Natural killer cell (primary cell): ENCODE results near the gene USP6. TPM values are rescaled to one million over a fixed set of nuclear protein-coding genes. Genes with fewer than 3 reads are reported as not detected.
"Not testable (repeated sequence)": the region's sequence is repeated elsewhere in the genome, so short reads cannot be mapped to it uniquely, and the experiment has no call there.

Experiments used
- ATAC-seq, 3 donors: fragments of 150-1000 bp in 2 of 3; fragments of 200-7000 bp in 1 of 3; cut with Tn5 transposase; 1 replicate in 1 of 3; 2 replicates in 2 of 3; pipeline ENCODE4 v1.10.0; 2021; ENCODE audit warnings: mild to moderate bottlenecking in 2 of 3, moderate library complexity in 2 of 3
- DNase-seq, 2 donors: peaks; one replicate each; pipeline versions ENCODE4 v3.0.0 to v3.0.0-alpha.2; 2013 to 2021; ENCODE audit warnings: mixed read lengths in 1 of 2
- H3K27ac ChIP-seq: one replicate; pipeline ENCODE4 v1.5.1; 2013; ENCODE audit warnings: mild to moderate bottlenecking, low read length
- H3K27me3 ChIP-seq: one replicate; pipeline ENCODE4 v1.6.1; 2013; ENCODE audit warnings: low read length; ENCODE audit not compliant: control insufficient read depth, insufficient read depth
- H3K36me3 ChIP-seq: one replicate; pipeline ENCODE4 v1.6.1; 2013; ENCODE audit warnings: low read length; ENCODE audit not compliant: control insufficient read depth, insufficient read depth
- H3K4me1 ChIP-seq: one replicate; pipeline ENCODE4 v1.6.1; 2013; ENCODE audit warnings: low read length; ENCODE audit not compliant: control insufficient read depth, insufficient read depth
- H3K4me3 ChIP-seq: one replicate; pipeline ENCODE4 v1.5.1; 2013; ENCODE audit warnings: low read length
- H3K9me3 ChIP-seq: one replicate; pipeline ENCODE4 v1.6.1; 2013; ENCODE audit warnings: low read length; ENCODE audit not compliant: control insufficient read depth, insufficient read depth
- H3K27ac Mint-ChIP-seq, 2 donors: one replicate each; pipeline ENCODE4 v1.8.0; 2022; ENCODE audit warnings: mild to moderate bottlenecking in 2 of 2, mixed read lengths in 2 of 2, moderate library complexity in 1 of 2
- H3K27me3 Mint-ChIP-seq, 2 donors: one replicate each; pipeline ENCODE4 v1.8.0; 2022; ENCODE audit warnings: low read depth in 2 of 2, mixed read lengths in 2 of 2
- H3K36me3 Mint-ChIP-seq: one replicate; pipeline ENCODE4 v1.8.0; 2022; ENCODE audit warnings: mixed read lengths
- H3K4me1 Mint-ChIP-seq, 2 donors: one replicate each; pipeline ENCODE4 v1.8.0; 2022; ENCODE audit warnings: mixed read lengths in 2 of 2
- H3K4me3 Mint-ChIP-seq: one replicate; pipeline ENCODE4 v1.8.0; 2022; ENCODE audit warnings: mild to moderate bottlenecking, moderate library complexity, mixed read lengths
- H3K9me3 Mint-ChIP-seq, 2 donors: one replicate each; pipeline ENCODE4 v1.8.0; 2022; ENCODE audit warnings: mixed read lengths in 2 of 2
- CTCF ChIP-seq: fragments of 200-600 bp; IDR thresholded peaks from one replicate; pipeline ENCODE4 v1.8.0; 2022; ENCODE audit warnings: antibody characterized with exemption
- WGBS: methylation state at CpG from one replicate; pipeline ENCODE4 v1.1.7; 2013; ENCODE audit warnings: missing lambda C conversion rate; ENCODE audit not compliant: insufficient coverage; 5-methylcytosine and 5-hydroxymethylcytosine counted together
- intact Hi-C: fragments of 100-400 bp; cut with micrococcal nuclease; formaldehyde crosslinking; loops from one replicate; pipeline ENCODE4 v1.14.2; 2022
- total RNA-seq, 4 donors: library from RNA; stranded (reverse); fragments of 120-200 nt in 1 of 4; gene quantifications; one replicate each; pipeline versions ENCODE4 v1.2.3 to v1.2.4, GENCODE V29; 2013 to 2022

USP6 gene
- total RNA-seq, 3 donors from 2014 or later (not counting 1 experiment from before 2014, with no cell fraction given) = 0.07 to 0.34 (median 0.13) TPM

GRCh38 chr17:5132503-5133225 is 16.8 kb downstream of the USP6 start:
- intact Hi-C loops, H3K27me3 Mint-ChIP-seq, H3K4me3 Mint-ChIP-seq, H3K36me3 ChIP-seq, H3K9me3 Mint-ChIP-seq, H3K4me3 ChIP-seq, H3K36me3 Mint-ChIP-seq, H3K27me3 ChIP-seq, H3K4me1 Mint-ChIP-seq, ATAC-seq, H3K4me1 ChIP-seq, H3K9me3 ChIP-seq, H3K27ac ChIP-seq, H3K27ac Mint-ChIP-seq, DNase-seq: not testable (repeated sequence)
- WGBS = 88% methylated on average over 15 of the region's 15 CpGs

GRCh38 chr17:5133311-5133710 is 17.5 kb downstream of the USP6 start:
- Mint-ChIP-seq H3K9me3 (no peaks in the 10 kb centered on the region), H3K27ac (no peak overlapping the region), H3K36me3 (no peaks in the 10 kb centered on the region), H3K4me3 (no peak overlapping the region), H3K27me3 (peaks cover 0 to 2% of the 10 kb centered on the region in 2 donors), H3K4me1 (no peaks in the 10 kb centered on the region)
- TF ChIP-seq CTCF = no peak
- Histone ChIP-seq H3K27ac (no peak overlapping the region), H3K27me3 (no peaks in the 10 kb centered on the region), H3K4me3 (no peak overlapping the region), H3K4me1 (no peaks in the 10 kb centered on the region), H3K36me3 (no peaks in the 10 kb centered on the region), H3K9me3 (no peaks in the 10 kb centered on the region)
- ATAC-seq = no peak
- no peak for DNase-seq
- WGBS = 87% methylated on average over 8 of the region's 8 CpGs
- intact Hi-C loops = no loop called here

GRCh38 chr17:5133961-5134360 is 18.1 kb downstream of the USP6 start:
- H3K4me1 Mint-ChIP-seq, DNase-seq, H3K4me1 ChIP-seq, H3K36me3 Mint-ChIP-seq, H3K27me3 Mint-ChIP-seq, intact Hi-C loops, H3K4me3 ChIP-seq, H3K27ac ChIP-seq, H3K4me3 Mint-ChIP-seq, ATAC-seq, H3K9me3 Mint-ChIP-seq, H3K36me3 ChIP-seq, H3K9me3 ChIP-seq, H3K27ac Mint-ChIP-seq, H3K27me3 ChIP-seq: not testable (repeated sequence)
- WGBS = 93% methylated on average over 8 of the region's 8 CpGs

GRCh38 chr17:5134571-5134970 is 18.7 kb downstream of the USP6 start:
- H3K4me1 Mint-ChIP-seq = not testable (repeated sequence)

GRCh38 chr17:5135131-5135712 is 19.4 kb downstream of the USP6 start:
- H3K27ac ChIP-seq, H3K4me3 ChIP-seq, DNase-seq, H3K27ac Mint-ChIP-seq, H3K27me3 Mint-ChIP-seq, intact Hi-C loops, H3K27me3 ChIP-seq, H3K36me3 ChIP-seq, H3K4me1 ChIP-seq, H3K9me3 ChIP-seq, ATAC-seq, H3K36me3 Mint-ChIP-seq, H3K4me1 Mint-ChIP-seq, H3K4me3 Mint-ChIP-seq, H3K9me3 Mint-ChIP-seq: not testable (repeated sequence)
- WGBS = 88% methylated on average over 8 of the region's 8 CpGs

More at GRCh38 chr17:5134571-5134970, 18.7 kb downstream of the USP6 start:
- H3K27me3 Mint-ChIP-seq, H3K27ac Mint-ChIP-seq, intact Hi-C loops, H3K9me3 ChIP-seq, H3K27ac ChIP-seq, DNase-seq, H3K4me3 ChIP-seq, H3K27me3 ChIP-seq, H3K4me3 Mint-ChIP-seq, H3K36me3 Mint-ChIP-seq, H3K4me1 ChIP-seq, H3K9me3 Mint-ChIP-seq, H3K36me3 ChIP-seq, ATAC-seq: not testable (repeated sequence)
- 87% methylated on average over 11 of the region's 11 CpGs for WGBS
